Measurements from ENCODE around the gene RELN. TPM values are rescaled to one million over a fixed set of nuclear protein-coding genes. Genes with fewer than 3 reads are reported as not detected.
"Not testable (repeated sequence)": the region's sequence is repeated elsewhere in the genome, so short reads cannot be mapped to it uniquely, and the experiment has no call there.

RELN gene
- total and polyA plus RNA-seq, 12 donors = 0.22 to 1.9 (median 0.93) TPM

DNA sequence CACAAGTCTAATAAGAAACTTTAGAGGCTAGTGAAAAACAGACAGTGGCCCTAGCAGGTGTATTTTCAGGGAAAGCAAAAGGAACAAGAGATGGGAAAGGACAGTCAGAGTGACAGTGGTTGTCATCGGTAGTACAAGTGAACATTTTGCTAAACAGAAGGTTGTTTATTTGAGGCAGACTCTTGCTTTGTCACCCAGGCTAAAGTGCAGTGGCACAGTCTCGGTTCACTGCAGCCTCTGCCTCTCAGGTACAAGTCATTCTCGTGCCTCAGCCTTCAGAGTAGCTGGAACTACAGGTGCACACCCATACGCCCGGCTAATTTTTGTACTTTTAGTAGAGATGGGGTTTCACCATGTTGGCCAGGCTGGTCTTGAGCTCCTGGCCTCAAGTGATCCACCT is 195.8 kb downstream of the RELN start:
- no peak overlapping the region for H3K27ac ChIP-seq
- peaks cover 0 to 16% (median 0%) of the 10 kb centered on the region in 11 donors for H3K9me3 ChIP-seq
- no peak for ATAC-seq
- WGBS, 2 donors = 77 to 82% methylated on average over 5 of the region's 5 CpGs
- DNase-seq = no peak
- no peaks in the 10 kb centered on the region for H3K4me1 ChIP-seq
- H3K27me3 ChIP-seq = no peaks in the 10 kb centered on the region
- H3K36me3 ChIP-seq = no peaks in the 10 kb centered on the region
- intact Hi-C loops (cut with DNase I) = no loop called here
- TF ChIP-seq, protein P1, sequence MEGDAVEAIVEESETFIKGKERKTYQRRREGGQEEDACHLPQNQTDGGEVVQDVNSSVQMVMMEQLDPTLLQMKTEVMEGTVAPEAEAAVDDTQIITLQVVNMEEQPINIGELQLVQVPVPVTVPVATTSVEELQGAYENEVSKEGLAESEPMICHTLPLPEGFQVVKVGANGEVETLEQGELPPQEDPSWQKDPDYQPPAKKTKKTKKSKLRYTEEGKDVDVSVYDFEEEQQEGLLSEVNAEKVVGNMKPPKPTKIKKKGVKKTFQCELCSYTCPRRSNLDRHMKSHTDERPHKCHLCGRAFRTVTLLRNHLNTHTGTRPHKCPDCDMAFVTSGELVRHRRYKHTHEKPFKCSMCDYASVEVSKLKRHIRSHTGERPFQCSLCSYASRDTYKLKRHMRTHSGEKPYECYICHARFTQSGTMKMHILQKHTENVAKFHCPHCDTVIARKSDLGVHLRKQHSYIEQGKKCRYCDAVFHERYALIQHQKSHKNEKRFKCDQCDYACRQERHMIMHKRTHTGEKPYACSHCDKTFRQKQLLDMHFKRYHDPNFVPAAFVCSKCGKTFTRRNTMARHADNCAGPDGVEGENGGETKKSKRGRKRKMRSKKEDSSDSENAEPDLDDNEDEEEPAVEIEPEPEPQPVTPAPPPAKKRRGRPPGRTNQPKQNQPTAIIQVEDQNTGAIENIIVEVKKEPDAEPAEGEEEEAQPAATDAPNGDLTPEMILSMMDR (IDR thresholded peaks at IDR 0.05) = no peak
- no peak overlapping the region for H3K4me3 ChIP-seq

DNA sequence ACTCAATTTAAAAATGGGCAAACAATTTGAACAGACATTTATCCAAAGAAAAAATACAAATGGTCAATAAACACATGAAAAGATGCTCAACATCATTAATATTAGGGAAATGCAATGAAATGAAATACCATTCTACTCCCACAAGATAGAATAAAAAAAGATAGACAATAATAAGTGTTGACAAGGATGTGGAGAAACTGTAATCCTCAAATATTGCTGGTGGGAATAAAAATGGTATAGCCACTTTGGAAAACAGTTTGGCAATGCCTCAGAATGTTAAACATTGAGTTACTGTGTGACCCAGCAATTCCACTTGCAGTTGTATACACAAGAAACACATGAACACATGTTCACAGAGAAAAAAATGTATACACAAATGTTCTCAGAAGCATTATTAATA is 197.6 kb downstream of the RELN start:
- no peak overlapping the region for H3K4me3 ChIP-seq
- no peak for DNase-seq
- H3K27me3 ChIP-seq = no peaks in the 10 kb centered on the region
- H3K9me3 ChIP-seq = peaks cover 0 to 21% (median 0%) of the 10 kb centered on the region in 11 donors
- no peaks in the 10 kb centered on the region for H3K36me3 ChIP-seq
- no peak for ATAC-seq
- intact Hi-C loops (cut with DNase I) = no loop called here
- H3K27ac ChIP-seq = no peak overlapping the region
- TF ChIP-seq, protein P1 (IDR thresholded peaks at IDR 0.05) = no peak
- no peaks in the 10 kb centered on the region for H3K4me1 ChIP-seq

DNA sequence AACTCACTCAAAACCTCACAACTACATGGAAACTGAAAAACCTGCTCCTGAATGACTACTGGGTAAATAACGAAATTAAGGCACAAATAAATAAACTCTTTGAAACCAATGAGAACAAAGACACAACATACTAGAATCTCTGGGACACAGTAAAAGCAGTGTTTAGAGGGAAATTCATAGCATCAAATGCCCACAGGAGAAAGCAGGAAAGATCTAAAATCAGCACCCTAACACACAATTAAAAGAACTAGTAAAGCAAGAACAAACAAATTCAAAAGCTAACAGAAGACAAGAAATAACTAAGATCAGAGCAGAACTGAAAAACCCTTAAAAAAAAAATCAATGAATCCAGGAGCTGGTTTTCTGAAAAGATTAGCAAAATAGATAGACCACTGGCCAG is 202.4 kb downstream of the RELN start:
- H3K9me3 ChIP-seq = peaks cover 0 to 22% (median 0%) of the 10 kb centered on the region in 11 donors
- H3K4me1 ChIP-seq; ATAC-seq; H3K4me3 ChIP-seq; DNase-seq; intact Hi-C loops (cut with DNase I); H3K27ac ChIP-seq; H3K36me3 ChIP-seq; H3K27me3 ChIP-seq: not testable (repeated sequence)
- 70 to 73% methylated on average over 1 of the region's 1 CpG for WGBS, 2 donors

DNA sequence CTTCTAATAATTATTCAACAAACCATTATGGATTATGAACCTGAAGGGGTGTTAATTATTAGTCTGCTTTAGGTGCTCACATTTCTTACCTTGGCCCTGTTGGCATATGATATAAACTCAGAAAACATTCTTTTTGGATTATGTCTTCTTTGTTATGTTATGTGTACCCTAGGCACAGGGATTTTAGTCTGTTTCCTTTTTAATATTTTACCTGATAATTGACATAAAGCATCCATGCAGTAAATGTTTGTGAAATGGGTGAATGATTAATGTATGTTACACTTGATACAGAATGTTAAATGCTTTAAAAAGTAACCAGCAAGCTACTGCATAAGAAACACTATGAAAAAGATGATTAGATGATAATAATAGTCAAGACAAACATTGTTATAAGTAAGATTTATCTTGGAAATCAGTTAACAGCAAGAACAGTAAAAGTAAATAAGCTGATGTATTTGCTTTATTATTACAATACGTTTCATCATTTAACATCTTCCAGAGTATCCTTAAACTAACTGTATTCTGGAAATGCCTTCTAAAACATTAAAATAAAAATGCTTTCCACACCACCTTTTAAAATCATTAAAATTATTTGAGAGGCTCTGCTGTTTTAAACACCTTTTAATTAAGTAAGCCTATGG is 204.7 kb downstream of the RELN start:
- H3K36me3 ChIP-seq = no peaks in the 10 kb centered on the region
- no peaks in the 10 kb centered on the region for H3K27me3 ChIP-seq
- DNase-seq (no peak), ATAC-seq (no peak)
- 75 to 85% methylated on average over 1 of the region's 1 CpG for WGBS, 2 donors
- no peak overlapping the region for H3K4me3 ChIP-seq
- peaks cover 0 to 9% (median 0%) of the 10 kb centered on the region in 11 donors for H3K9me3 ChIP-seq
- TF ChIP-seq, protein P1 (IDR thresholded peaks at IDR 0.05) = no peak
- H3K27ac ChIP-seq = no peak overlapping the region
- intact Hi-C loops (cut with DNase I) = no loop called here
- no peaks in the 10 kb centered on the region for H3K4me1 ChIP-seq

DNA sequence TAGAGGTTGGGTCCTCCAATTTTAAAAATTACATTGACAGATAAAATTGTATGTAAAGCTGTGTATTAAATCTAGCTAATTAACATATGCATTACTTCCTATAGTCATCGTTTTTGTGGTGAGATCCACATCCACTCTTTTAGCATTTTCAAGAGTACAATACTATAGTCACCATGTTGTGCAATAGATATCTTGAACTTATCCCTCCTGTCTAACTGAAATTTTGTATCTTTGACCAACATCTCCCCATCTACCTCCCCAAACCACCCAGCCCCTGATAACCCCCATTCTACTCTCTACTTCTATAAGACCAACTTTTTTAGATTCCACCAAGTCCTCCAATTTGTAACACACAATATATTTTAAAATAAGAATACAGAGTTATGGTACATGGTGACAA is 208.0 kb downstream of the RELN start:
- no peaks in the 10 kb centered on the region for H3K9me3 ChIP-seq
- TF ChIP-seq, protein P1 (IDR thresholded peaks at IDR 0.05) = no peak
- H3K4me1 ChIP-seq = no peaks in the 10 kb centered on the region
- no peaks in the 10 kb centered on the region for H3K27me3 ChIP-seq
- 56 to 85% methylated on average over 1 of the region's 1 CpG for WGBS, 2 donors
- no peak overlapping the region for H3K27ac ChIP-seq
- ATAC-seq (no peak), DNase-seq (no peak)
- H3K36me3 ChIP-seq = no peaks in the 10 kb centered on the region
- H3K4me3 ChIP-seq = no peak overlapping the region
- intact Hi-C loops (cut with DNase I) = no loop called here

DNA sequence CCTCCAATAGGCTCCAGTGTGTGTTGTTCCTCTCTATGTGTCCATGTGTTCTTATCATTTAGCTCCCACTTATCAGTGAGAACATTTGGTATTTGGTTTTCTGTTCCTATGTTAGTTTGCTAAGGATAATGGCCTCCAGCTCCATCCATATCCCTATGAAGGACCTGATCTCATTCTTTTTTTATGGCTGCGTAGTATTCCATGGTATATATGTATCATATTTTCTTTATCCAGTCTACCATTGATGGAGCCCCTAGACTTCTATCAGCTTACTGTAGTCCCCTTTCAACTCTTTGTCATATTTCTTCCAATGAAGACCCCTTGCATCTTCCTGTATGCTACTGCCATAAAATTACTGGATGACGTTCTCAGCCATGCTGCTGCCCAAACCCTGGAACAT is 208.9 kb downstream of the RELN start:
- intact Hi-C loops (cut with DNase I); DNase-seq; ATAC-seq: not testable (repeated sequence)

More for the DNA sequence above, 208.9 kb downstream of the RELN start:
- H3K4me1 ChIP-seq, H3K4me3 ChIP-seq, H3K9me3 ChIP-seq, H3K36me3 ChIP-seq, H3K27ac ChIP-seq, H3K27me3 ChIP-seq: not testable (repeated sequence)
- WGBS, 2 donors = 89 to 94% methylated on average over 2 of the region's 2 CpGs
